Ureter (tissue), 1 donor: ENCODE results near the gene ETV6. TPM values are rescaled to one million over a fixed set of nuclear protein-coding genes. Genes with fewer than 3 reads are reported as not detected.
"Not testable (repeated sequence)": the region's sequence is repeated elsewhere in the genome, so short reads cannot be mapped to it uniquely, and the experiment has no call there.

ENCODE experiments used
- DNase-seq: peaks from one replicate; pipeline ENCODE4 v3.0.0-alpha.2; 2020; ENCODE audit warnings: low spot score
- total RNA-seq: library from RNA; stranded (reverse); gene quantifications from one replicate; pipeline ENCODE4 v1.2.4, GENCODE V29; 2023
- donor health status: DM: yes; HTN: yes; CAD: no.

ETV6 gene
- 97.4 TPM for total RNA-seq

GRCh38 chr12:11649413-11650285, at the start of gene ETV6:
Gene ETV6 (plus strand): TSS chr12:11649674. CDS start chr12:11650128, 454 bp downstream.
- DNase-seq, result peak; percentile 61

- no peak for DNase-seq
These were observed 49.3 kb upstream of the ETV6 start for GRCh38 chr12:11600199-11600598.

- DNase-seq, result no peak
These were observed 47.8 kb upstream of the ETV6 start for GRCh38 chr12:11601647-11602046.

- DNase-seq, result no peak
These were observed 42.0 kb upstream of the ETV6 start for GRCh38 chr12:11607313-11608081.

- DNase-seq, result no peak
These were observed 40.4 kb upstream of the ETV6 start for GRCh38 chr12:11609045-11609444.

- DNase-seq, result no peak
These were observed 34.0 kb upstream of the ETV6 start for GRCh38 chr12:11615481-11615880.

- no peak for DNase-seq
These were observed 31.4 kb upstream of the ETV6 start for GRCh38 chr12:11618046-11618445.

- DNase-seq, result no peak
These were observed 27.6 kb upstream of the ETV6 start for GRCh38 chr12:11621797-11622423.

- no peak for DNase-seq
These were observed 26.6 kb upstream of the ETV6 start for GRCh38 chr12:11622876-11623281.

GRCh38 chr12:11623382-11623781, 26.1 kb upstream of the ETV6 start:
- no peak for DNase-seq

GRCh38 chr12:11624116-11624515, 25.4 kb upstream of the ETV6 start:
- no peak for DNase-seq

- not testable (repeated sequence) for DNase-seq
These were observed 21.8 kb upstream of the ETV6 start for GRCh38 chr12:11627709-11628108.

GRCh38 chr12:11628353-11628752, 21.1 kb upstream of the ETV6 start:
- no peak for DNase-seq

- DNase-seq, result no peak
These were observed 19.3 kb upstream of the ETV6 start for GRCh38 chr12:11630046-11630706.

GRCh38 chr12:11631288-11631687, 18.2 kb upstream of the ETV6 start:
- no peak for DNase-seq

- not testable (repeated sequence) for DNase-seq
These were observed 17.6 kb upstream of the ETV6 start for GRCh38 chr12:11631881-11632280.

GRCh38 chr12:11633968-11634367, 15.5 kb upstream of the ETV6 start:
- DNase-seq, result no peak

GRCh38 chr12:11635341-11635740, 14.1 kb upstream of the ETV6 start:
- no peak for DNase-seq

GRCh38 chr12:11638315-11638916, 11.1 kb upstream of the ETV6 start:
- DNase-seq, result no peak

- DNase-seq, result no peak
These were observed 10.0 kb upstream of the ETV6 start for GRCh38 chr12:11639454-11639853.

- DNase-seq, result no peak
These were observed 8.0 kb upstream of the ETV6 start for GRCh38 chr12:11641522-11641921.
